Measurements from ENCODE around the gene VPS9D1. TPM values are rescaled to one million over a fixed set of nuclear protein-coding genes. Genes with fewer than 3 reads are reported as not detected.

Gene VPS9D1
- polyA plus RNA-seq, 1 donor from 2014 or later, result 29.9 TPM

- H3K4me2 ChIP-seq (ENCODE audit: low read length), result no peak overlapping the region
- H3F3A ChIP-seq (ENCODE audit: insufficient read depth, low read length, poor library complexity, severe bottlenecking), result no peaks in the 10 kb centered on the region
- H3K9me2 ChIP-seq (ENCODE audit: insufficient read depth, low read length), result no peaks in the 10 kb centered on the region
- H3K27ac ChIP-seq (ENCODE audit: low read length), result no peak overlapping the region
- no peaks in the 10 kb centered on the region for H4K20me1 ChIP-seq (ENCODE audit: insufficient read depth)
- H3K36me3 ChIP-seq (ENCODE audit: insufficient read depth, low read length), result no peaks in the 10 kb centered on the region
- no peaks in the 10 kb centered on the region for H3K79me2 ChIP-seq (replicated peaks; ENCODE audit: insufficient read depth, low read length)
- no peaks in the 10 kb centered on the region for H3K9me3 ChIP-seq (ENCODE audit: low read length)
- no peak overlapping the region for H3K4me3 ChIP-seq (ENCODE audit: low read length)
- H3K27me3 ChIP-seq (ENCODE audit: insufficient read depth, low read depth, low read length), result no peaks in the 10 kb centered on the region
- no peak overlapping the region for H3K9ac ChIP-seq (ENCODE audit: low read length)
- TF ChIP-seq RAD21 (conservative IDR thresholded peaks at IDR 0.05) (no peak), POLR2AphosphoS5 (IDR thresholded peaks at IDR 0.05) (no peak), EP300 (conservative IDR thresholded peaks at IDR 0.05; ENCODE audit: poor library complexity, severe bottlenecking) (no peak), TAF1 (IDR thresholded peaks at IDR 0.05; ENCODE audit: low read depth) (no peak), REST (IDR thresholded peaks at IDR 0.05; ENCODE audit: borderline replicate concordance) (no peak), CTCF (IDR thresholded peaks at IDR 0.05; ENCODE audit: poor library complexity, severe bottlenecking) (no peak), SMC3 (conservative IDR thresholded peaks at IDR 0.05; ENCODE audit: poor library complexity) (no peak), EZH2 (IDR thresholded peaks at IDR 0.05; ENCODE audit: borderline replicate concordance, insufficient read depth, low read length, poor library complexity, severe bottlenecking) (no peak), MXI1 (conservative IDR thresholded peaks at IDR 0.05; ENCODE audit: poor library complexity, severe bottlenecking) (no peak)
- no peak overlapping the region for H2AFZ ChIP-seq (ENCODE audit: low read depth, low read length)
These were observed 23.5 kb downstream of the VPS9D1 start for GRCh38 chr16:89697161-89697615.

GRCh38 chr16:89696670-89697128 lies 24.0 kb downstream of the VPS9D1 start:
- Histone ChIP-seq H3K27me3 (ENCODE audit: insufficient read depth, low read depth, low read length) (no peaks in the 10 kb centered on the region), H3K4me3 (ENCODE audit: low read length) (no peak overlapping the region), H3K9me2 (ENCODE audit: insufficient read depth, low read length) (no peaks in the 10 kb centered on the region), H3K27ac (ENCODE audit: low read length) (no peak overlapping the region), H3F3A (ENCODE audit: insufficient read depth, low read length, poor library complexity, severe bottlenecking) (no peaks in the 10 kb centered on the region), H3K36me3 (ENCODE audit: insufficient read depth, low read length) (no peaks in the 10 kb centered on the region), H3K9ac (ENCODE audit: low read length) (no peak overlapping the region), H3K4me2 (ENCODE audit: low read length) (no peak overlapping the region), H4K20me1 (ENCODE audit: insufficient read depth) (no peaks in the 10 kb centered on the region), H2AFZ (ENCODE audit: low read depth, low read length) (no peak overlapping the region), H3K79me2 (replicated peaks; ENCODE audit: insufficient read depth, low read length) (no peaks in the 10 kb centered on the region), H3K9me3 (ENCODE audit: low read length) (no peaks in the 10 kb centered on the region)
- no peak for TF ChIP-seq CTCF (IDR thresholded peaks at IDR 0.05; ENCODE audit: poor library complexity, severe bottlenecking)
- TF ChIP-seq TAF1 (IDR thresholded peaks at IDR 0.05; ENCODE audit: low read depth), result no peak
- TF ChIP-seq MXI1 (conservative IDR thresholded peaks at IDR 0.05; ENCODE audit: poor library complexity, severe bottlenecking), result no peak
- no peak for TF ChIP-seq RAD21 (conservative IDR thresholded peaks at IDR 0.05)
- peak; percentile 4 for TF ChIP-seq POLR2AphosphoS5 (IDR thresholded peaks at IDR 0.05)
- TF ChIP-seq EZH2 (IDR thresholded peaks at IDR 0.05; ENCODE audit: borderline replicate concordance, insufficient read depth, low read length, poor library complexity, severe bottlenecking), result no peak

Measured in neural cell (in vitro differentiated cells).